ENCODE data around the gene CUBN.
A peak's percentile ranks its signal among the peaks of the same experiment; 100 is the strongest.

Gene CUBN

GRCh38 chr10:16952610-16953009 lies 177.0 kb downstream of the CUBN start:
- no peak overlapping the region for H3K27ac ChIP-seq (ENCODE audit: insufficient read depth, low read depth, low read length, poor library complexity, severe bottlenecking)

GRCh38 chr10:16952080-16952479 lies 177.5 kb downstream of the CUBN start:
- peaks cover 27% of the 10 kb centered on the region for H3K4me1 ChIP-seq (ENCODE audit: control insufficient read depth, insufficient read depth, low read length)
- H3K27ac ChIP-seq (ENCODE audit: insufficient read depth, low read depth, low read length, poor library complexity, severe bottlenecking) = no peak overlapping the region
- no peaks in the 10 kb centered on the region for H3K9me3 ChIP-seq (ENCODE audit: control insufficient read depth, low read length)
- 87 to 92% methylated on average over 5 of the region's 5 CpGs for WGBS, 2 experiments
- no peaks in the 10 kb centered on the region for H3K27me3 ChIP-seq (ENCODE audit: control insufficient read depth, insufficient read depth, low read length, poor library complexity, severe bottlenecking)
- H3K4me3 ChIP-seq (ENCODE audit: insufficient read depth, low read depth, low read length) = no peak overlapping the region
- H3K36me3 ChIP-seq (ENCODE audit: control insufficient read depth, insufficient read depth, low read length) = no peaks in the 10 kb centered on the region

More at GRCh38 chr10:16952610-16953009, 177.0 kb downstream of the CUBN start:
- H3K4me3 ChIP-seq (ENCODE audit: insufficient read depth, low read depth, low read length) = no peak overlapping the region
- whole genome bisulfite sequencing, 2 experiments = 88 to 89% methylated on average over 5 of the region's 5 CpGs
- no peaks in the 10 kb centered on the region for H3K9me3 ChIP-seq (ENCODE audit: control insufficient read depth, low read length)
- no peaks in the 10 kb centered on the region for H3K36me3 ChIP-seq (ENCODE audit: control insufficient read depth, insufficient read depth, low read length)
- peaks cover 25% of the 10 kb centered on the region for H3K4me1 ChIP-seq (ENCODE audit: control insufficient read depth, insufficient read depth, low read length)
- H3K27me3 ChIP-seq (ENCODE audit: control insufficient read depth, insufficient read depth, low read length, poor library complexity, severe bottlenecking) = no peaks in the 10 kb centered on the region

DNA sequence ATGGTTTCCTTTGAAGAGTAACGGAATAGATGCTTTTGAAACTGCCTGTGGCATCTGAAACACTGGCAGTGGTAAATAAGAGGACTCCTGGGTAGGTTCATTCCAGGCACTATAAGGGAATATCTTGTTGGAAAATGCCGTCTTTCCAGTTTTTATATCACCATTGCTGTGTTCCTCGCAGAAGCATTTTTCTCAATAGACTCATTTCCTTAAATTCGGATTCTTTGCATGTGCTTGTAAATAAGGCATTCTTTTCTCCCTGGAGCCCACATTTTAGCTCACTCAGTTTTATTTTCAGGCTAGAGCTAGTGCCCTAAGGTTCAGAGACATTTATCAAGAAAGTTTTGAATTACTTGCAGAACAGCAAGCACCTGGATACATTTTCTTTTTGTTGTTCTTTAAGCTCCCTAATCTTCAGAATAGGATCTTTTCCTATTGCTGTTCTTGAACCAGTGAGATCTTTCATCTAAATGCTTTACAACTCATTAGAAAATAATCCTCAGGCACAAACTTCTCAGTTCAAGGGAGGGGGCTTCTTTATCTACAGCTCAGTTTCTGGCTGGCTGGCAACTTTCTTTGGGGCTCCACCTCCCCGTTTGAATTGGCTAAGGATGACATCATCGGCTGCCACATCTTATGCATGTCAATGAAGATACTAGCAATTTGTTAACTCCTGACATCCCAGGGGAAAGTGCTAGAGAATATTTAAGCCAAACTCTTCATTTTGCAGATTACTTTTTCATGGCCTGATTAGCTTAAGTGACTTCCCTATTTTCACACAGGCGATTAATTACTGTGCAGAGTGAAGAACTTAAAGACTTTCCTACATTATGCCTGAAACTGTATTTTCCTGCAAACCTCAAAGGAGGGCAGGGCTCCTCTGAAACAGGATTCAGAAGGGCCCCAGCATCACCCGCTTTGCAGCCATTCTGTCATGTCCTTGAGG lies 178.7 kb downstream of the CUBN start:
- H3K27ac ChIP-seq (ENCODE audit: insufficient read depth, low read depth, low read length, poor library complexity, severe bottlenecking) = peak overlapping the region; percentile 69
- H3K4me3 ChIP-seq (ENCODE audit: insufficient read depth, low read depth, low read length) = peak overlapping the region; percentile 10
- no peaks in the 10 kb centered on the region for H3K9me3 ChIP-seq (ENCODE audit: control insufficient read depth, low read length)
- H3K4me1 ChIP-seq (ENCODE audit: control insufficient read depth, insufficient read depth, low read length) = peaks cover 27% of the 10 kb centered on the region
- 47 to 49% methylated on average over 8 of the region's 8 CpGs for WGBS, 2 experiments
- H3K27me3 ChIP-seq (ENCODE audit: control insufficient read depth, insufficient read depth, low read length, poor library complexity, severe bottlenecking) = no peaks in the 10 kb centered on the region
- no peaks in the 10 kb centered on the region for H3K36me3 ChIP-seq (ENCODE audit: control insufficient read depth, insufficient read depth, low read length)

DNA sequence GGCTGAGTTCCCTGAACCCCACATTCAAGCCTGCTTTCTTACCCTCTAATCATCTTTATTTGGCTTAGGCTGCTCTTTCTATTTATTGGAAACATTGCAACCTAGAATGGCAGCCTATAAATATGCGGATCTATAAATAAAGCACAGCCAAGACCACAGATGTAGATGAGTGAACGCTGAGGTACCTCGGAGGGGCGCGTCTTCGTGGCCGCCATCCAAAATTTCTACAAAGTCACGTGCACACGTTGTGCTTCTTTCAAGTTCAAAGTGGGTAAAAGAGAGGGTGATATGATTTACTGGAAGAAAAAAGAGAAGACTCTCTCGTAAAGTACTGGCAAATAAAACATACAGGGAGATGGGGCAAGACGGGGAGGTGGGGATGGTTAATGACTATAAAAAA lies 179.8 kb downstream of the CUBN start:
- no peaks in the 10 kb centered on the region for H3K36me3 ChIP-seq (ENCODE audit: control insufficient read depth, insufficient read depth, low read length)
- no peaks in the 10 kb centered on the region for H3K9me3 ChIP-seq (ENCODE audit: control insufficient read depth, low read length)
- 93 to 96% methylated on average over 11 of the region's 11 CpGs for WGBS, 2 experiments
- no peaks in the 10 kb centered on the region for H3K27me3 ChIP-seq (ENCODE audit: control insufficient read depth, insufficient read depth, low read length, poor library complexity, severe bottlenecking)
- H3K27ac ChIP-seq (ENCODE audit: insufficient read depth, low read depth, low read length, poor library complexity, severe bottlenecking) = no peak overlapping the region
- no peak overlapping the region for H3K4me3 ChIP-seq (ENCODE audit: insufficient read depth, low read depth, low read length)
- peaks cover 27% of the 10 kb centered on the region for H3K4me1 ChIP-seq (ENCODE audit: control insufficient read depth, insufficient read depth, low read length)

GRCh38 chr10:16948361-16948760 lies 181.2 kb downstream of the CUBN start:
- Histone ChIP-seq H3K36me3 (ENCODE audit: control insufficient read depth, insufficient read depth, low read length) (no peaks in the 10 kb centered on the region), H3K27me3 (ENCODE audit: control insufficient read depth, insufficient read depth, low read length, poor library complexity, severe bottlenecking) (no peaks in the 10 kb centered on the region), H3K9me3 (ENCODE audit: control insufficient read depth, low read length) (no peaks in the 10 kb centered on the region), H3K4me3 (ENCODE audit: insufficient read depth, low read depth, low read length) (no peak overlapping the region), H3K4me1 (ENCODE audit: control insufficient read depth, insufficient read depth, low read length) (peaks cover 27% of the 10 kb centered on the region), H3K27ac (ENCODE audit: insufficient read depth, low read depth, low read length, poor library complexity, severe bottlenecking) (no peak overlapping the region)
- WGBS, 2 experiments = 94 to 96% methylated on average over 12 of the region's 12 CpGs

GRCh38 chr10:16947069-16947468 lies 182.5 kb downstream of the CUBN start:
- WGBS, 2 experiments = 75 to 83% methylated on average over 3 to 4 of the region's 5 CpGs
- Histone ChIP-seq H3K4me1 (ENCODE audit: control insufficient read depth, insufficient read depth, low read length) (peaks cover 21% of the 10 kb centered on the region), H3K4me3 (ENCODE audit: insufficient read depth, low read depth, low read length) (no peak overlapping the region), H3K27ac (ENCODE audit: insufficient read depth, low read depth, low read length, poor library complexity, severe bottlenecking) (no peak overlapping the region), H3K27me3 (ENCODE audit: control insufficient read depth, insufficient read depth, low read length, poor library complexity, severe bottlenecking) (no peaks in the 10 kb centered on the region), H3K36me3 (ENCODE audit: control insufficient read depth, insufficient read depth, low read length) (no peaks in the 10 kb centered on the region), H3K9me3 (ENCODE audit: control insufficient read depth, low read length) (no peaks in the 10 kb centered on the region)

- Histone ChIP-seq H3K27ac (ENCODE audit: insufficient read depth, low read depth, low read length, poor library complexity, severe bottlenecking) (no peak overlapping the region), H3K9me3 (ENCODE audit: control insufficient read depth, low read length) (no peaks in the 10 kb centered on the region), H3K4me3 (ENCODE audit: insufficient read depth, low read depth, low read length) (no peak overlapping the region), H3K36me3 (ENCODE audit: control insufficient read depth, insufficient read depth, low read length) (no peaks in the 10 kb centered on the region), H3K27me3 (ENCODE audit: control insufficient read depth, insufficient read depth, low read length, poor library complexity, severe bottlenecking) (no peaks in the 10 kb centered on the region), H3K4me1 (ENCODE audit: control insufficient read depth, insufficient read depth, low read length) (peaks cover 6% of the 10 kb centered on the region)
- WGBS, 2 experiments = 86 to 87% methylated on average over 4 of the region's 4 CpGs
These were observed 184.0 kb downstream of the CUBN start for GRCh38 chr10:16945593-16945992.

GRCh38 chr10:16944986-16945385 lies 184.6 kb downstream of the CUBN start:
- Histone ChIP-seq H3K27me3 (ENCODE audit: control insufficient read depth, insufficient read depth, low read length, poor library complexity, severe bottlenecking) (no peaks in the 10 kb centered on the region), H3K36me3 (ENCODE audit: control insufficient read depth, insufficient read depth, low read length) (no peaks in the 10 kb centered on the region), H3K4me1 (ENCODE audit: control insufficient read depth, insufficient read depth, low read length) (peaks cover 4% of the 10 kb centered on the region), H3K27ac (ENCODE audit: insufficient read depth, low read depth, low read length, poor library complexity, severe bottlenecking) (no peak overlapping the region), H3K9me3 (ENCODE audit: control insufficient read depth, low read length) (no peaks in the 10 kb centered on the region), H3K4me3 (ENCODE audit: insufficient read depth, low read depth, low read length) (no peak overlapping the region)
- 95% methylated on average over 1 of the region's 1 CpG; no CpG with 5 or more reads in 1 of the 2 experiments for WGBS, 2 experiments

DNA sequence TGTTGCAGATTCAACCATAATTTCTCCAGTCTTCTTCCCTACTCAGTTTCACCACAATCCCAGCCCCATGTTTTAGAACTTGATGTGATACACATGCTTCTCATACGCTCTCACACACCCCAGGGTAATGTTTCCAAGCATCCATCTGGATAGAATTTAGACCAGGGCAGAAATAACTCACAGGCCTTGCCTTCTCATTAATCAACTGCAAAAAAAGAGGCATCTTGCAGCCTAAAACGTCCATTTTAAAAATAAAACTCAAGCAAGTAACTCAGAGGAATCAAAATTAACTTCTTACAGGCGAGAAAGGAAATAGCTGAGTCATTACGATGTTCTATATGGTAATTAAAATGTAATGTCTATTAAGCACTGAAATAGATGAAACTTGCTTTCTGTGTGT lies 185.2 kb downstream of the CUBN start:
- Histone ChIP-seq H3K27me3 (ENCODE audit: control insufficient read depth, insufficient read depth, low read length, poor library complexity, severe bottlenecking) (no peaks in the 10 kb centered on the region), H3K4me1 (ENCODE audit: control insufficient read depth, insufficient read depth, low read length) (peaks cover 4% of the 10 kb centered on the region), H3K9me3 (ENCODE audit: control insufficient read depth, low read length) (no peaks in the 10 kb centered on the region), H3K4me3 (ENCODE audit: insufficient read depth, low read depth, low read length) (no peak overlapping the region), H3K27ac (ENCODE audit: insufficient read depth, low read depth, low read length, poor library complexity, severe bottlenecking) (no peak overlapping the region), H3K36me3 (ENCODE audit: control insufficient read depth, insufficient read depth, low read length) (no peaks in the 10 kb centered on the region)
- 88 to 91% methylated on average over 4 of the region's 4 CpGs for WGBS, 2 experiments

DNA sequence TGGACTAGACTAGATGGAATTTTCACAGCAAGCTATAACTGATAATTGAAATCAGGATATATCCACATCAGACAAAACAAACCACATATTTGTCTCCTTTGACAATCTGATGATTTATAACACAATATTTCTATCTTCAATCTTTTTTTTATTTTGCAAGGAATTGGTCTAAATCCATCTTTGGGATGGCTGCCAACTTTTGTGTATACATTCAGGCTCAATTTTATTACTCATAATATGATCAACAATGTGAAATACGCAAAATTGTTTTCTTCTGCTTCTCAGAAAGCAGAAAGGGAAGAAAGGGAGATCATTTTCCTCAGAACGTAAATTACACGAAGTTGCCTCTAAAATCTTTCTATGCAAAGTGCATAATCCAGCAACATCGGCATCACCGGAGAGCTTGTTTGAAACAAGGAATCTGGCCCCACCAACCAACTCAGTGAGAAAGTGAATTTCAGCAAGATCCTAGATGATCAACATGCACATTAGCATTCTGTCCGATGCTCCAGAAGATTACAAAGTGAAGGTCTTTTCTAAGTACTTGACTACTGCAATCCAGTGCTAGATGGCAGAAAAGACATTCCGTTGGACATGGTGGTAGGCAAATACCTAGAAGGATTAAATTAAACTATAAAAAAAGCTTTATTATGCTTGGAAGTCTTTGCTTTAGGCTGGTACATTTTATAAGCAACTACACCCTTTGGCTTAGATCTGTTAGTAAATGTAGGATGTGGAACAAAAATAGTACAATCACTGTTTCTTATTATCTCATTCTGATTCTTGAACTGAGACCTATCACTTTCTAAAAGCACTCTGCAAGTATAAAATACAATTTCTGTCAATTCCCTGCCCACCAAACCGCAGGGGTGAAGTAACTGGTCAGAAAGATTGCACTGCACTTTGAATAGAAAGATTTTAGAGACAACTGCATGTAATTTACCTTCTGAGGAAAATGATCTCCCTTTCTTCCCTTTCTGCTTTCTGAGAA lies 186.0 kb downstream of the CUBN start:
- 91 to 95% methylated on average over 8 of the region's 8 CpGs for WGBS, 2 experiments

More for the DNA sequence above, 186.0 kb downstream of the CUBN start:
- Histone ChIP-seq H3K4me1 (ENCODE audit: control insufficient read depth, insufficient read depth, low read length) (peaks cover 4% of the 10 kb centered on the region), H3K27ac (ENCODE audit: insufficient read depth, low read depth, low read length, poor library complexity, severe bottlenecking) (no peak overlapping the region), H3K36me3 (ENCODE audit: control insufficient read depth, insufficient read depth, low read length) (no peaks in the 10 kb centered on the region), H3K27me3 (ENCODE audit: control insufficient read depth, insufficient read depth, low read length, poor library complexity, severe bottlenecking) (no peaks in the 10 kb centered on the region), H3K9me3 (ENCODE audit: control insufficient read depth, low read length) (no peaks in the 10 kb centered on the region), H3K4me3 (ENCODE audit: insufficient read depth, low read depth, low read length) (no peak overlapping the region)

Measured in ectodermal cell (in vitro differentiated cells).